Tibial nerve (tissue), 4 donors: ENCODE data around the gene MEIS1.

Experiments
- EP300 ChIP-seq, 2 donors: sonication (generic); formaldehyde crosslinking; IDR thresholded peaks; one replicate each; pipeline ENCODE4 v1.6.1; 2017; ENCODE audit warnings: antibody characterized with exemption in 2 of 2, mild to moderate bottlenecking in 1 of 2
- TF ChIP-seq, protein P1 (sequence below), 5 experiments: fragments of 200-600 bp in 3 of 5; fragments of 450-650 bp in 2 of 5; sonication (generic) in 3 of 5; IDR thresholded peaks; one replicate each; pipeline ENCODE4 v1.5.1; 2016 to 2019; ENCODE audit warnings: antibody characterized with exemption in 5 of 5, mild to moderate bottlenecking in 3 of 5, moderate library complexity in 2 of 5

DNA sequence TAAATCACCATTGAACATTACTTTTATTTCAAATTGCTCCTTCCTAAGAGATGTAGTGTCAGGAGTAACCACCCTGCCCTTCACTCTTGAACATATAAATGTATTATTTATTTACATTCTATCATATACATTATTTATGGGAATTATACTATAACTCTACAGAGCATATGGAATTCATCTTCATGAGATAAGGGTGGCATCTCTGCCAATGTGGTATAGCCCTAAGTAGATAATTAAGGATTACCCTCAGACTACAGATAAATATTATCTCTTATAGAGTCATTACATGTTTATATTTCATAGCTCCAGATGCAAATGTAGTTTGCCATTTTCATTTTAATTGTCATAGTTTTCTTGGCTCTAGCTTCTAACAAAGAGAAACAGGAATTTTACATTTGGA is 17.3 kb downstream of the MEIS1 start:
- TF ChIP-seq, protein P1, sequence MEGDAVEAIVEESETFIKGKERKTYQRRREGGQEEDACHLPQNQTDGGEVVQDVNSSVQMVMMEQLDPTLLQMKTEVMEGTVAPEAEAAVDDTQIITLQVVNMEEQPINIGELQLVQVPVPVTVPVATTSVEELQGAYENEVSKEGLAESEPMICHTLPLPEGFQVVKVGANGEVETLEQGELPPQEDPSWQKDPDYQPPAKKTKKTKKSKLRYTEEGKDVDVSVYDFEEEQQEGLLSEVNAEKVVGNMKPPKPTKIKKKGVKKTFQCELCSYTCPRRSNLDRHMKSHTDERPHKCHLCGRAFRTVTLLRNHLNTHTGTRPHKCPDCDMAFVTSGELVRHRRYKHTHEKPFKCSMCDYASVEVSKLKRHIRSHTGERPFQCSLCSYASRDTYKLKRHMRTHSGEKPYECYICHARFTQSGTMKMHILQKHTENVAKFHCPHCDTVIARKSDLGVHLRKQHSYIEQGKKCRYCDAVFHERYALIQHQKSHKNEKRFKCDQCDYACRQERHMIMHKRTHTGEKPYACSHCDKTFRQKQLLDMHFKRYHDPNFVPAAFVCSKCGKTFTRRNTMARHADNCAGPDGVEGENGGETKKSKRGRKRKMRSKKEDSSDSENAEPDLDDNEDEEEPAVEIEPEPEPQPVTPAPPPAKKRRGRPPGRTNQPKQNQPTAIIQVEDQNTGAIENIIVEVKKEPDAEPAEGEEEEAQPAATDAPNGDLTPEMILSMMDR (IDR thresholded peaks at IDR 0.05): no peak
- no peak for TF ChIP-seq EP300 (IDR thresholded peaks at IDR 0.05)
